Endothelial cell of umbilical vein (primary cell): ENCODE results near the gene IGSF22. TPM values are rescaled to one million over a fixed set of nuclear protein-coding genes. Genes with fewer than 3 reads are reported as not detected.

Experiments
- BruUV-seq: library from RNA; stranded (reverse); fragments of 400-500 nt; replicated peaks from 2 replicates; lab custom pipeline; 2021; lab: Mats Ljungman, UMichigan
- CTCF ChIA-PET: fragments of 300-600, 350-600 bp; sonication (Branson Sonifier 250); formaldehyde crosslinking; loops from one replicate; lab custom pipeline; 2021; ENCODE audit warnings: antibody characterized with exemption, inconsistent platforms; lab: Charles Lee
- POLR2A ChIA-PET: fragments of 300-600, 350-600 bp; sonication (Branson Sonifier 250); formaldehyde crosslinking; loops from one replicate; lab custom pipeline; 2021; ENCODE audit warnings: antibody characterized with exemption, inconsistent platforms; lab: Charles Lee
- DNase-seq: peaks from one replicate; pipeline ENCODE4 v3.0.0-alpha.2; 2011; ENCODE audit warnings: low read depth, low spot score
- FAIRE-seq: peaks from 2 replicates; lab custom pipeline; 2011; peaks lifted over from hg19 to GRCh38; lab: Jason Lieb, UNC
- H2AFZ ChIP-seq: 2 replicates; pipeline ENCODE4 v1.6.0; 2012; ENCODE audit warnings: low read depth, low read length, control low read depth, inconsistent platforms
- H3K27ac ChIP-seq: 2 replicates; pipeline ENCODE4 v1.5.1; 2011; ENCODE audit warnings: low read depth, mild to moderate bottlenecking, control low read depth, low read length, moderate library complexity; ENCODE audit not compliant: insufficient read depth
- H3K27me3 ChIP-seq, 2 experiments: 2 replicates each; pipeline versions ENCODE4 v1.6.0 to v1.6.1; 2011; ENCODE audit warnings: low read length in 2 of 2, mixed read lengths in 1 of 2; ENCODE audit not compliant: control insufficient read depth in 2 of 2, insufficient read depth in 2 of 2
- H3K36me3 ChIP-seq, 2 experiments: 2 replicates in 1 of 2; 3 replicates in 1 of 2; pipeline ENCODE4 v1.5.1; 2011; ENCODE audit warnings: low read length in 2 of 2, mild to moderate bottlenecking in 1 of 2, moderate library complexity in 1 of 2; ENCODE audit not compliant: control insufficient read depth in 2 of 2, insufficient read depth in 2 of 2; ENCODE audit errors: extremely low read depth in 1 of 2
- H3K4me1 ChIP-seq: 3 replicates; pipeline ENCODE4 v1.5.1; 2011; ENCODE audit warnings: mild to moderate bottlenecking, low read length; ENCODE audit not compliant: control insufficient read depth, insufficient read depth; ENCODE audit errors: extremely low read depth
- H3K4me2 ChIP-seq: 2 replicates; pipeline ENCODE4 v1.6.1; 2011; ENCODE audit warnings: low read length, control low read depth, mixed read lengths; ENCODE audit not compliant: insufficient read depth
- H3K4me3 ChIP-seq, 3 experiments: fragments of 200-600 bp in 1 of 3; sonication (generic), shearing (Covaris generic) in 1 of 3; replicated peaks in 1 of 3; 2 replicates each; pipeline ENCODE4 v1.5.1; 2011 to 2016; ENCODE audit warnings: control low read depth in 3 of 3, low read length in 3 of 3, mild to moderate bottlenecking in 2 of 3, inconsistent platforms in 1 of 3, low read depth in 1 of 3, moderate library complexity in 1 of 3; ENCODE audit not compliant: insufficient read depth in 1 of 3
- H3K79me2 ChIP-seq: 2 replicates; pipeline ENCODE4 v1.6.0; 2012; ENCODE audit warnings: low read length, inconsistent platforms; ENCODE audit not compliant: control insufficient read depth, insufficient read depth
- H3K9ac ChIP-seq: replicated peaks from 2 replicates; pipeline ENCODE3; 2011; ENCODE audit warnings: low read length, control low read depth; ENCODE audit not compliant: insufficient read depth; ENCODE audit errors: extremely low read depth
- H3K9me1 ChIP-seq: replicated peaks from 3 replicates; pipeline ENCODE4 v1.6.0; 2011; ENCODE audit warnings: mild to moderate bottlenecking, low read length; ENCODE audit not compliant: control insufficient read depth, insufficient read depth; ENCODE audit errors: extremely low read depth
- H3K9me3 ChIP-seq: replicated peaks from 2 replicates; pipeline ENCODE4 v1.5.1; 2012; ENCODE audit warnings: low read length, inconsistent platforms; ENCODE audit not compliant: control insufficient read depth, insufficient read depth
- H4K20me1 ChIP-seq: replicated peaks from 2 replicates; pipeline ENCODE3; 2011; ENCODE audit warnings: mild to moderate bottlenecking, low read length; ENCODE audit not compliant: control insufficient read depth, insufficient read depth; ENCODE audit errors: extremely low read depth
- GATA2 ChIP-seq: IDR thresholded peaks from 2 replicates; pipeline ENCODE4 v1.7.0; 2011; ENCODE audit warnings: low read depth, mild to moderate bottlenecking, moderate library complexity, mixed read lengths, low read length; ENCODE audit not compliant: insufficient read length, insufficient read depth
- JUN ChIP-seq: IDR thresholded peaks from 2 replicates; pipeline ENCODE4 v1.6.1; 2011; ENCODE audit warnings: borderline replicate concordance, low read depth; ENCODE audit not compliant: insufficient read length, insufficient read depth
- MAX ChIP-seq: IDR thresholded peaks from 2 replicates; pipeline ENCODE4 v1.6.1; 2011; ENCODE audit not compliant: insufficient read depth, insufficient read length
- POLR2A ChIP-seq: IDR thresholded peaks from 2 replicates; pipeline ENCODE4 v1.6.1; 2012; ENCODE audit warnings: low read depth, mild to moderate bottlenecking, control low read depth, low read length
- POLR2AphosphoS5 ChIP-seq: IDR thresholded peaks from 2 replicates; pipeline ENCODE4 v1.6.1; 2012; ENCODE audit warnings: low read depth, mild to moderate bottlenecking, control low read depth, low read length, moderate library complexity; ENCODE audit not compliant: insufficient read depth
- dilution Hi-C: fragments of 300-500 bp; cut with MboI; formaldehyde crosslinking; loops from one replicate; pipeline ENCODE4 v1.15.0; 2019; ENCODE audit warnings: low sequenced_read_pairs; ENCODE audit not compliant: extremely low pct_ligation_motif_present
- intact Hi-C: fragments of 100-400 bp; cut with micrococcal nuclease; formaldehyde crosslinking; loops from one replicate; pipeline ENCODE4 v1.10.0; 2022
- polyA plus RNA-seq, 4 experiments: library from polyadenylated mRNA; depleted of rRNA in 3 of 4; stranded (reverse) in 3 of 4; unstranded in 1 of 4; fragments of >200 nt; gene quantifications; 2 replicates each; pipeline versions ENCODE4 v1.2.1 to v1.2.3, GENCODE V29; 2011 to 2012; ENCODE audit warnings: missing spikeins in 1 of 4
- total RNA-seq: library from RNA; stranded (reverse); gene quantifications from 2 replicates; pipeline ENCODE4 v1.2.3, GENCODE V29; 2021

Gene IGSF22
- total and polyA plus RNA-seq, 2 donors (not counting 3 experiments of a cell fraction or from before 2014, with no cell fraction given) = not detected

GRCh38 chr11:18709414-18709813 is 16.6 kb downstream of the IGSF22 start:
- Histone ChIP-seq H3K4me3 (no peak overlapping the region), H4K20me1 (no peaks in the 10 kb centered on the region), H3K4me1 (peaks cover 6% of the 10 kb centered on the region), H3K27me3 (peaks cover 16 to 29% of the 10 kb centered on the region in 2 experiments), H3K27ac (no peak overlapping the region), H3K9me3 (no peaks in the 10 kb centered on the region), H3K9ac (no peak overlapping the region), H3K79me2 (no peaks in the 10 kb centered on the region), H3K36me3 (no peaks in the 10 kb centered on the region), H2AFZ (no peak overlapping the region), H3K9me1 (no peaks in the 10 kb centered on the region), H3K4me2 (no peak overlapping the region)
- intact Hi-C loops = loop anchor here (5.0 kb wide), 1 partner anchor 1697 kb away; the partner anchor contains the start of gene PLEKHA7
- no peak for DNase-seq
- ChIA-PET POLR2A (no interaction called here), CTCF (interaction anchor here (2.2 kb wide), 1 partner anchor 18 kb away, joined by 7 read pairs; no protein-coding TSS in a partner anchor)
- FAIRE-seq = no peak
- no peak for TF ChIP-seq JUN
- TF ChIP-seq POLR2AphosphoS5 = no peak
- no peak for TF ChIP-seq MAX
- no peak for TF ChIP-seq GATA2
- BruUV-seq = no TSS peak
- dilution Hi-C loops = no loop called here

GRCh38 chr11:18707811-18708340 is 18.1 kb downstream of the IGSF22 start:
- H3K4me3 ChIP-seq = no peak overlapping the region
- peaks cover 6% of the 10 kb centered on the region for H3K4me1 ChIP-seq
- H3K36me3 ChIP-seq = no peaks in the 10 kb centered on the region
- BruUV-seq = no TSS peak
- intact Hi-C loops (loop anchor here (2.0 to 5.0 kb wide), 2 partner anchors 15 to 1696 kb away; partner anchors contain the start of gene PLEKHA7), dilution Hi-C loops (no loop called here)
- ChIA-PET CTCF (interaction anchor here (1.1 to 2.2 kb wide), 3 partner anchors 14 to 20 kb away, joined by 5 to 9 read pairs (median 7); no protein-coding TSS in a partner anchor), POLR2A (no interaction called here)
- no peak overlapping the region for H3K4me2 ChIP-seq
- no peaks in the 10 kb centered on the region for H3K9me3 ChIP-seq
- TF ChIP-seq POLR2A = no peak
- peaks cover 16 to 29% of the 10 kb centered on the region in 2 experiments for H3K27me3 ChIP-seq
- no peaks in the 10 kb centered on the region for H4K20me1 ChIP-seq
- no peaks in the 10 kb centered on the region for H3K79me2 ChIP-seq
- FAIRE-seq (no peak), DNase-seq (no peak)
- no peak overlapping the region for H2AFZ ChIP-seq
- H3K9ac ChIP-seq = no peak overlapping the region
- no peak overlapping the region for H3K27ac ChIP-seq
- H3K9me1 ChIP-seq = no peaks in the 10 kb centered on the region
